GM10248 (cell line): Measurements from ENCODE around the gene NXPE4.
"Not testable (repeated sequence)": the region's sequence is repeated elsewhere in the genome, so short reads cannot be mapped to it uniquely, and the experiment has no call there.

Experiments used
- CTCF ChIA-PET: fragments of 300-600 bp; sonication (Branson Sonifier 250); formaldehyde crosslinking; extraction: SDS; loops from one replicate; lab custom pipeline; 2021; ENCODE audit warnings: antibody characterized with exemption; lab: Yijun Ruan, JAX
- POLR2A ChIA-PET: fragments of 350-650 bp; sonication (Branson Sonifier 250); formaldehyde crosslinking; extraction: SDS; loops from one replicate; lab custom pipeline; 2020; ENCODE audit warnings: antibody characterized with exemption; lab: Yijun Ruan, JAX
- DNase-seq: peaks from one replicate; pipeline ENCODE4 v3.0.0; 2012; ENCODE audit errors: extremely low spot score
- CTCF ChIP-seq: IDR thresholded peaks from 2 replicates; pipeline ENCODE4 v1.5.1; 2012; ENCODE audit warnings: mild to moderate bottlenecking, low read depth; ENCODE audit errors: extremely low read depth, missing control alignments, control extremely low read depth

Gene NXPE4

DNA sequence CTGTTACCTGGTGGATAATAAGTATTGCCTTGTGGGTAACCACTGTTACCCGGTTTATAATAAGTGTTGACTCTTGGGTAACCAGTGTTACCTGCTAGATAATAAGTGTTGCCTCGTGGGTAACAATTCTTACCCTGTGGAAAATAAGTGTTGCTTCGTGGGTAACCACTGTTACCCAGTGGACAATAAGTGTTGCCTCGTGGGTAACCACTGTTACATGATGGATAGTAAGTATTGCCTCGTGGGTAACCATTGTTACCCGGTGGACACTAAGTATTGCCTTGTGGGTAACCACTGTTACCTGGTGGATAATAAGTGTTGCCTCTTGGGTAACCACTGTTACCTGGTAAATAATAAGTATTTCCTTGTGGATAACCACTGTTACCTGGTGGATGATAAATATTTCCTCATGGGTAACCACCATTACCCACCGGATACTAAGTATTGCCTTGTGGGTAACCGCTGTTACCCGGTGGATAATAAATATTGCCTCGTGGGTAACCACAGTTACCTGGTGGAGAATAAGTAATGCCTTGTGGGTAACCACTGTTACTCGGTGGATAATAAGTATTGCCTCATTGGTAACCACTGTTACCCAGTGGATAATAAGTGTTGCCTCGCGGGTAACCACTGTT, 8.7 kb upstream of the NXPE4 start:
- no peak for DNase-seq
- TF ChIP-seq CTCF: no peak
- POLR2A ChIA-PET: no interaction called here
- CTCF ChIA-PET: no interaction called here

- POLR2A ChIA-PET, DNase-seq, CTCF ChIA-PET: not testable (repeated sequence)
Measured at GRCh38 chr11:114603151-114603550, 7.6 kb upstream of the NXPE4 start.

- no peak for DNase-seq
- no peak for TF ChIP-seq CTCF
- ChIA-PET CTCF (interaction anchor here (1.4 kb wide), 1 partner anchor 54 kb away, joined by 3 read pairs; no protein-coding TSS in a partner anchor), POLR2A (no interaction called here)
Measured at GRCh38 chr11:114598461-114598860, 2.9 kb upstream of the NXPE4 start.

DNA sequence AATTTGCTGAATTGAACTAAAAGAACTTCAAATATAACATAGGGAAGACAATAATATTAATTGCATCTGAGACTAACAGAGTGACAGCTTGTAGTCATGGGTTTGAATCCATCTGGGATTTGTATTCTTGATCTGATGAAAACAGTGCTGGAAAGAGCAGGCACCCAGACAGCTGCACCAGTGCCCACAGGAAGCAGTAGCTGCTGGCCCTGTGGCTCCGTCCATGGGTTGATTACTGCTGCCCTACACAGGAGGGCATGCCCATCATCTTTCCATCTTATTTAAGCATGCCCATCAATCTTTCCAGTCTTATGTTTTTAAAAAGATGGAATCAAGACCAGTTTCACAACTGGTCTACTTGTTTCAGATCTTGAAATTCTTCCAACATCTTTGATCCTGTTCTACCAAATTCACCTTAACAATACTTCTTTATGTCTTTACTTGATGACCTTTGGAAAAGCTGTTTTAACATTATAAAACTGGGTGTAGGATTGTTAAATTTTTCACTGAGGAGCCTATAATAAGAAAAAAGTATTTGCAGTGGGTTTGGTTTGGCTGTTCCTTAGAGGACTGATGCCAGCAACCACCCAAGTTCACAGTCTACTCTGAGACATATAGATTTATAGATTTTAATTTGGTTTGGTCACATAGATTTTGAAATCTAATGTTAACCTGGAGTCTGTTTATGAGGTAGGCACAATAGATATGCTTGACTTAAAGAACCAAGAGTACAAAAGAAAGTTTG, 761 bp upstream of the NXPE4 start:
- DNase-seq: no peak
- POLR2A ChIA-PET: no interaction called here
- CTCF ChIA-PET: no interaction called here
- TF ChIP-seq CTCF: no peak

- DNase-seq: no peak
- POLR2A ChIA-PET: interaction anchor here (1.5 kb wide), 1 partner anchor 9 kb away, joined by 3 read pairs; no protein-coding TSS in a partner anchor
- CTCF ChIA-PET: interaction anchor here (1.4 kb wide), 1 partner anchor 254 kb away, joined by 4 read pairs; no protein-coding TSS in a partner anchor
- TF ChIP-seq CTCF: no peak
Measured at GRCh38 chr11:114594703-114595102, 883 bp downstream of the NXPE4 start.

DNA sequence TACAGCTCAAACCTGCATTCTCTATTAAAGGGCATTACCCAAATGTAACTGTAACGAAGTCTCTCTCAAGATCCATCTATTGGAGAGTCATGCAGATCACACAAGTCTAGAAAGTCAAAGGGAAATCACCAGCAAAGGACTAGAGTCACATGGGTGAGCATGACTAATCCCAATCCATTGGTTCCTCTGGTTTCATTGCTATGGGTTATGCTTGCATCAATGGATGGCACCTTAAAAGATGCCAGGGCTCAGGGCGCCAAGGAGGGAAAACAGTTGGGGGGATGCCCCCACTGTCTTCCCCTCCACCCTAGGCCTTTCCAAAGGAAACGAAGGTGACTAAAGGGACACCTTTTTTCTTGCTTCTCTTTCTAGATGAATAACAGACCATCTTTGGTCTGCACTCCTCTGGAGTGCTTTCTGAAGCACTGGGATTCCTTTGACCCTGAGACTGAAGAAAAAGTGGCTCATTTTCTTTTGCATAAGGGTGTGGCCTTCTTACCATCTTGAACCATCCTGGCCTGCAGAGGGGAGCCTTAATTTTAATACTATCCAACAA, 8.1 kb downstream of the NXPE4 start:
- CTCF ChIA-PET: interaction anchor here (1.3 kb wide), 1 partner anchor 240 kb away, joined by 3 read pairs; no protein-coding TSS in a partner anchor
- no peak for TF ChIP-seq CTCF
- POLR2A ChIA-PET: no interaction called here
- no peak for DNase-seq

- POLR2A ChIA-PET: no interaction called here
- CTCF ChIA-PET: no interaction called here
- no peak for DNase-seq
Measured at GRCh38 chr11:114586797-114587196, 8.8 kb downstream of the NXPE4 start.

More at GRCh38 chr11:114586797-114587196, 8.8 kb downstream of the NXPE4 start:
- no peak for TF ChIP-seq CTCF
